Activated CD4-positive, alpha-beta T cell treated with anti-CD3 and anti-CD28 coated beads for 36 hours (primary cell): Measurements from ENCODE around the gene NRXN3. TPM values are rescaled to one million over a fixed set of nuclear protein-coding genes. Genes with fewer than 3 reads are reported as not detected.

Experiments used
- ATAC-seq: fragments of 200-7000 bp; cut with Tn5 transposase; one replicate; pipeline ENCODE4 v1.10.0; 2021; ENCODE audit warnings: mild to moderate bottlenecking, moderate library complexity
- CTCF ChIA-PET: fragments of 350-600 bp; sonication (Branson Sonifier 250); formaldehyde crosslinking; loops from one replicate; lab custom pipeline; 2021; ENCODE audit warnings: antibody characterized with exemption; lab: Charles Lee
- POLR2A ChIA-PET: fragments of 350-600 bp; sonication (Branson Sonifier 250); formaldehyde crosslinking; loops from one replicate; lab custom pipeline; 2021; ENCODE audit warnings: antibody characterized with exemption, inconsistent platforms; lab: Charles Lee
- DNase-seq: peaks from one replicate; pipeline ENCODE4 v3.0.0-alpha.2; 2020
- H3K27ac Mint-ChIP-seq: one replicate; pipeline ENCODE4 v1.8.0; 2021; ENCODE audit warnings: mixed read lengths
- H3K27me3 Mint-ChIP-seq: one replicate; pipeline ENCODE4 v1.8.0; 2021; ENCODE audit warnings: mixed read lengths
- H3K36me3 Mint-ChIP-seq: one replicate; pipeline ENCODE4 v1.8.0; 2021; ENCODE audit warnings: low read depth, mixed read lengths
- H3K4me1 Mint-ChIP-seq: one replicate; pipeline ENCODE4 v1.8.0; 2021; ENCODE audit warnings: mixed read lengths
- H3K4me3 Mint-ChIP-seq: one replicate; pipeline ENCODE4 v1.8.0; 2021; ENCODE audit warnings: mild to moderate bottlenecking, moderate library complexity, mixed read lengths
- H3K9me3 Mint-ChIP-seq: one replicate; pipeline ENCODE4 v1.8.0; 2021; ENCODE audit warnings: low read depth, mixed read lengths
- intact Hi-C, 2 experiments: fragments of 100-400 bp; cut with DNase I in 1 of 2; cut with micrococcal nuclease in 1 of 2; formaldehyde crosslinking; loops; one replicate each; pipeline versions ENCODE4 v1.14.2 to v1.15.1; 2022 to 2024; cut with DNase I, micrococcal nuclease
- total RNA-seq, 2 experiments: library from RNA; stranded (reverse); gene quantifications; one replicate each; pipeline ENCODE4 v1.2.3, GENCODE V29; 2021

Gene NRXN3
- not detected for total RNA-seq

DNA sequence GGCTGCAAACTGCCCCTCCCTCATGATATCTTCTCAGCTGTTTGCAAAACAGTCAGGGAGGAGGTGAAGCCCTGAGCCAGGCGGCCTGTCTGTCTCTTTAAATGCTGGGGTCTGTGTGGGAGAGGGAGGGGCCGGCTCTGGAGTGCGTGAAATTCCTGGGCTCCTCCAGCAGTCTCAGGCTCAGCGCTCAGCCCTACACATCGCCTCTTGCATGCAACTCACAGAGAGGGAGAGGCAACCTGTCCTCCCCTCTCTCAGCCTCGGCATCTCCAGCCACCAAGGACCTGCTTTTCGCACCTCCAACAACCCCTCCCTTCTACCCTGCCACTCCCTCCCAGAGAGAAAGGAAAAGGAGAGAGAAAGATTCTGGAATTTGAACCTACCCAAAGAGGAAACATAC, at the start of gene NRXN3:
NRXN3 (plus strand) TSS at position 171 of the 400 bp plus-strand sequence. CDS start 72,721 bp downstream, outside the sequence.
- ATAC-seq (no peak), DNase-seq (no peak)
- ChIA-PET POLR2A (no interaction called here), CTCF (interaction anchor here (0.8 kb wide), 1 partner anchor 14 kb away, joined by 4 read pairs; no protein-coding TSS in a partner anchor)
- H3K4me1 Mint-ChIP-seq, result no peaks in the 10 kb centered on the region
- no peaks in the 10 kb centered on the region for H3K36me3 Mint-ChIP-seq
- H3K4me3 Mint-ChIP-seq, result no peak within 1 kb of the TSS
- H3K9me3 Mint-ChIP-seq, result no peaks in the 10 kb centered on the region
- intact Hi-C loops, result no loop called here
- H3K27ac Mint-ChIP-seq, result no peak within 1 kb of the TSS
- peaks cover 14% of the 10 kb centered on the region for H3K27me3 Mint-ChIP-seq

DNA sequence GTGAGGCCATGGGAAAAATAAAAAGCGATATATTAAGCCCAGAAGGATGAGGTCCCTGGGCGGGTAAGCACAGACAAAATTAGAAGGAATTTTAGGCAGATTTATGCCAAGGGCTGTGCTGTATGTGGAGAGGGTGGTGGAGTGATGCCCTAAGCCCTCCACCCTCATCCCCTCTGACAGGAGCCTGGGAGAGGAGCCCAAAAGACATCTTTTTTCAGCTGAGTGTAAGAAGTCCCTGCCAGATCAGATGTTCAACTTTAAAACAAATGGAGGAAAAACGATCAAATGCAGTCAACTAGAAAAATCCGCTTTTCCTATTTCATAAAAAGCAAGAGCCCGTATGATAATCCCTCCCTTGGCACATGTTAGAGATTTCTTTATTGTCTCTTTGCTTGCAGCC, 47.7 kb upstream of the NRXN3 start:
- POLR2A ChIA-PET, result no interaction called here
- Mint-ChIP-seq H3K4me1 (no peaks in the 10 kb centered on the region), H3K36me3 (no peaks in the 10 kb centered on the region), H3K27me3 (peaks cover 7% of the 10 kb centered on the region), H3K4me3 (no peak overlapping the region), H3K9me3 (no peaks in the 10 kb centered on the region), H3K27ac (no peak overlapping the region)
- ATAC-seq, result no peak
- DNase-seq, result no peak
- CTCF ChIA-PET, result no interaction called here
- intact Hi-C loops, result no loop called here

DNA sequence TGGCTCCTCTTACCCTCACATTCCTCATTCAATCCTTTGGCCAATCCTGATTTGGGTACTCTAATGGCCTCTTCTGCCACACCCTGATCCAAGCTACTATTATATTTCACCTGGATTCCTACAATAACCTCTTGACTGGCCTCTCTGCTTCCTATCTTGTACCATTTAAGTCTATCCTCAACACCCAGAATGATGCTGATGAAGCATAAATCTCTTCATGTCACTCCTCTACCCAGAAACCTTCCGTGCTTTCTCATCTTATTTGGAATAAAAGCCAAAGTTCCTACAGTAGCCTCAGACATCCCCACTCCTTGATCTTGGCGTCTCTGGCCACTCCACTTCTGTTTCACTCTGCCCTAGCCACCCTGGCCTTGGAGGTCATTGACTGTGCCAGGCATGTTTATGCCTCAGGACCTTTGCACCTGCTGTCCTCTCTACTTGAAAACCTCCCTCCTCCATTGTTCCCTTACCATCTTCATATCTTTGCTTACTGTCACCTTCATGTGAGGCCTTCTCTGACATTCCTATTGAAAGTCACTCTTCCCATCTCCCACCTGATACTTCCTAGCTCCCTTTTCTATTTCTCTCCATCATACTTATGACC, 46.4 kb upstream of the NRXN3 start:
- no peak for ATAC-seq
- POLR2A ChIA-PET, result no interaction called here
- Mint-ChIP-seq H3K27me3 (peaks cover 4% of the 10 kb centered on the region), H3K9me3 (no peaks in the 10 kb centered on the region), H3K27ac (no peak overlapping the region), H3K36me3 (no peaks in the 10 kb centered on the region), H3K4me1 (no peaks in the 10 kb centered on the region), H3K4me3 (no peak overlapping the region)
- CTCF ChIA-PET, result no interaction called here
- intact Hi-C loops, result no loop called here
- DNase-seq, result no peak

DNA sequence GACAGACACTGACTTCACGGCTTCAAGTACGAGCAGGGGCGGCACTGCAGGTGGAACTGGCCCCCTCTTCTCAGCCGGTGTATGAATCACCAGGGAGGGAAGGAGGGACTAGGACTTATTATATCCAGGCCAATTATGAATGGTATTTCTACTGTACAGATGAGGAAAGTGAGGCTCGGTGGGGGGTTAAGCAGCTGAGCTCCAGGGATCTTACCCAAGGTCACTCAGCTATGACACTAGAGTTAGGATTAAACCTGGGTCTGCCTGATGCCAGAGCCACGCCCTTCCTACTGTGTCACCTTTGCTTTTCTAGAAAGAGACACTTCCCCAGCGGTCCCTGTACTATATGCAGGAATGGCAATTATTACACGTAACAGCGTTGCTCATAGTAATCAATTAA, 42.2 kb upstream of the NRXN3 start:
- intact Hi-C loops, result no loop called here
- no peak overlapping the region for H3K4me3 Mint-ChIP-seq
- ChIA-PET POLR2A (no interaction called here), CTCF (interaction anchor here (1.1 kb wide), 1 partner anchor 32 kb away, joined by 4 read pairs; no protein-coding TSS in a partner anchor)
- peaks cover 4% of the 10 kb centered on the region for H3K27me3 Mint-ChIP-seq
- no peaks in the 10 kb centered on the region for H3K36me3 Mint-ChIP-seq
- H3K27ac Mint-ChIP-seq, result no peak overlapping the region
- H3K4me1 Mint-ChIP-seq, result no peaks in the 10 kb centered on the region
- no peaks in the 10 kb centered on the region for H3K9me3 Mint-ChIP-seq
- ATAC-seq (no peak), DNase-seq (no peak)

DNA sequence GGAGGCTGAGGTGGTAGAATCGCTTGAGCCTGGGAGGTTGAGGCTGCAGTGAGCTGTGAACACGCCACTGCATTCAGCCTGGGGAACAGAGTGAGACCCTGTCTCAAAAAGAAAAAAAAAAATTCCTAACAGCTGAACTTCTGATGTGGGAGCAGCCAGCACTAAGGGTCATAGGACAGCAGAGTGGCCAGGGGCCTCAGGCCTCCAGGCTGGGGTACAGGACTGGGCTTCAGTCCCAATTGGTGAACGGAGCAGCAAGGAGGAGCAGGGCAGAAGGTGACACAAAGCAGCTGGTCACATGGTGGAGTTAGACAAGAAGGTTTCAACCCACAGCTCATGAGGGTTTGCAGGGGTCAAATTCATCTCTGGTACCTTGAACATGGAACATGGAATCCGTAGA, 40.8 kb upstream of the NRXN3 start:
- Mint-ChIP-seq H3K27ac (no peak overlapping the region), H3K36me3 (no peaks in the 10 kb centered on the region), H3K4me3 (no peak overlapping the region), H3K27me3 (peaks cover 2% of the 10 kb centered on the region), H3K9me3 (no peaks in the 10 kb centered on the region), H3K4me1 (no peaks in the 10 kb centered on the region)
- ChIA-PET POLR2A (no interaction called here), CTCF (no interaction called here)
- ATAC-seq (no peak), DNase-seq (no peak)
- intact Hi-C loops, result no loop called here

DNA sequence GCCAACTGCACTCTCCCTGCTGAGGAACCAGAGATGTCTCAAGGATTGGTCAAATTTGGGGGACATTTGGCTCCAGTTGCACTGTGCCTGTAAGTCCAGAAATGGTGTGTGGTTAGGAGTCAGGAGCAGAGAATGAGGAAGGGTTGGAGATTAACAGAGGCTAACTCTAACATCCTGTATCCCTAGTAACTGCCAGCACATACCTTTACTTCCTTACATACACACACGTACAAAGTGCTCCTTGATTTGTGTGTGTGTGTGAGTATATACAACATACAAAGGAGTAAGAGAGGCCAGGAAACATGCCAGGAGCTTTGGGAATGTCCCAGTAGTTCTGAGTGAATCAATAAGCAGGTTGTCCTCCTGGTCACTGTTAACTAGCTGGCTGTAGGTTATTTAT, 39.8 kb upstream of the NRXN3 start:
- DNase-seq (no peak), ATAC-seq (no peak)
- Mint-ChIP-seq H3K27me3 (no peaks in the 10 kb centered on the region), H3K27ac (no peak overlapping the region), H3K36me3 (no peaks in the 10 kb centered on the region), H3K9me3 (no peaks in the 10 kb centered on the region), H3K4me3 (no peak overlapping the region), H3K4me1 (peaks cover under 1% of the 10 kb centered on the region)
- intact Hi-C loops, result no loop called here
- ChIA-PET CTCF (no interaction called here), POLR2A (no interaction called here)

DNA sequence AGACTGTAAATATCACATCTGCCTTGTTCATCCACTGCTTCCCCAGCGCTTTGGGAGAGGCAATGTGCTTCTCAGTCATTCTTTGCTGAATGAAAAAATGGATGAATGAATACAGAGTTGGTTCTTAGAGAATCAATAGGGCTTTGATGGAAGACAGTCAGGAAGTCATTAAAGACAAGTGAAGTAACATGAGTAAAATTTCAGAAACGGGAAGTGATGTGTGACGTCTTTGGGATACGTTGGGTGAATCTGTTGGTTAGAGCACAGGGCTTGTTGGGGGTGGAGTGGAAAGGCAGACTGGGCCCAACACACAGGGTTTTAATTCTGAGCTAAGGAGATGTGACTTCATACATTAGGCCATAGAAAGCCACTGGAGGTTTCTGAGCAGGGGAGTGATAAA, 39.0 kb upstream of the NRXN3 start:
- ChIA-PET CTCF (interaction anchor here (0.8 kb wide), 1 partner anchor 30 kb away, joined by 3 read pairs; no protein-coding TSS in a partner anchor), POLR2A (no interaction called here)
- intact Hi-C loops, result no loop called here
- no peak overlapping the region for H3K27ac Mint-ChIP-seq
- H3K4me1 Mint-ChIP-seq, result peaks cover 4% of the 10 kb centered on the region
- H3K27me3 Mint-ChIP-seq, result peaks cover 3% of the 10 kb centered on the region
- no peaks in the 10 kb centered on the region for H3K9me3 Mint-ChIP-seq
- ATAC-seq, result no peak
- no peak overlapping the region for H3K4me3 Mint-ChIP-seq
- DNase-seq, result no peak
- H3K36me3 Mint-ChIP-seq, result no peaks in the 10 kb centered on the region

DNA sequence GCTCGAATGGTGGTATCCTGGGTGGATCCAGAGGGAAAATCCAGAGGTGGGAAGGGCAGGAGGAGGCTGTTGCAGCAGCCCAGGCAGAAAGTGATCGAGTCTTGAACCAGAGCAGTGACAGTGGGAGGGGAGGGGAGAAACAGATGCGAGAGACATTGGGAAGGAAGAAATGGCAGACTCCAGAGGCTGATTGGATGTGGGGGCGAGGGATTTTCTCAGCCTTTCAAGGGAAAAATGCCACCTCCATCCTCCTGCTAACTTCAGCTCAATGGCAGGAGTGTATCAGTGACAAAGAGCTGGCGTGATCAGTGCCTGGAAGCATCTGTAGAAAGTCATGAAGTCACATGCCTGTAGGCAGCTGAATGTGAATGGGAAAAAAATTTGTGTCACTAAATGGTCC, 38.6 kb upstream of the NRXN3 start:
- Mint-ChIP-seq H3K9me3 (no peaks in the 10 kb centered on the region), H3K27ac (no peak overlapping the region), H3K36me3 (no peaks in the 10 kb centered on the region), H3K27me3 (peaks cover 3% of the 10 kb centered on the region), H3K4me3 (no peak overlapping the region), H3K4me1 (peaks cover 4% of the 10 kb centered on the region)
- ChIA-PET POLR2A (no interaction called here), CTCF (interaction anchor here (0.8 kb wide), 1 partner anchor 30 kb away, joined by 3 read pairs; no protein-coding TSS in a partner anchor)
- intact Hi-C loops, result no loop called here
- DNase-seq (no peak), ATAC-seq (no peak)

DNA sequence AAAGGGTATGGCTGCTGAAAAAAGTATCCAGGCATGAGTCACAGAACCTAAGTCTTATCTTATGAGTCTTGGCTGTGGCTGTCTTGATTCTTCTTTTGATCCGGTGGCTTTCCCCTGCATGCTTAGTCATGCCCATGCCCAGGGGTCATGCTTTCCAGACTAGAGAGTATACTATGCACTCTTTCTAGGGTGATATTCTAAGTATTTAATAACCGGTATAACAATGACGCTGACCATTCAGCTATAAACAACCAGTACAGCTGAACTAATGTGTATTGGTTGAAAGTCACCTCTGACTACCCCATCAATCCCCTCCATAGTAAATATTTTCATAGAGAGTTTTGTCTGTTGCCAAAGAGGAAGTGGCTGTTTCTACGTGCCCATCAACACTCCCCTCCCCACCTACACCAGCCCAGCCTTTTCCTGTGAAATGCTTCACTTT, 34.7 kb upstream of the NRXN3 start:
- H3K27ac Mint-ChIP-seq, result no peak overlapping the region
- ChIA-PET POLR2A (no interaction called here), CTCF (no interaction called here)
- DNase-seq, result peak; percentile 34
- peak; percentile 97 for ATAC-seq
- intact Hi-C loops, result no loop called here
- peaks cover 8% of the 10 kb centered on the region for H3K27me3 Mint-ChIP-seq
- H3K36me3 Mint-ChIP-seq, result no peaks in the 10 kb centered on the region
- H3K4me3 Mint-ChIP-seq, result no peak overlapping the region
- H3K4me1 Mint-ChIP-seq, result peaks cover 4% of the 10 kb centered on the region
- no peaks in the 10 kb centered on the region for H3K9me3 Mint-ChIP-seq

DNA sequence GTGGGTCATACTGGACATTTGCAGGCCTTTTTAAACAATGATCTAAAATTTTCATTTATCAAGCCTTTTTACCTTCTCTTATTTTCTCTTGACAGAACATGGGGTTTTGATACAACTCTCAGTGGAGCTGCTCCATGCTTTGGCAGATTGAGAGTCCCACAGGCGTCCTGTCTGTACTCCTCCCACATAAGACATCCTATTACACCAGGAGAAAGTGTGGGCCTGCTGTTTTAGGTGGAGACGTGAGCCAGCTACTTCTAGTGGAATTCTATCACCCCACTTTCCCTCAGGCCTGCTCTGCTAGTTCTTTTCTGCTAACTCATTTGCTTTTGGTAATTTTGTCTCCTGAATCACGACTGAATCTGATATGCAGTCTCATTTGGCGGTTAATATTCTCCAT, 33.5 kb upstream of the NRXN3 start:
- no peaks in the 10 kb centered on the region for H3K9me3 Mint-ChIP-seq
- ATAC-seq (no peak), DNase-seq (no peak)
- H3K27ac Mint-ChIP-seq, result no peak overlapping the region
- no peak overlapping the region for H3K4me3 Mint-ChIP-seq
- H3K27me3 Mint-ChIP-seq, result peaks cover 8% of the 10 kb centered on the region
- H3K4me1 Mint-ChIP-seq, result peaks cover 4% of the 10 kb centered on the region
- no peaks in the 10 kb centered on the region for H3K36me3 Mint-ChIP-seq
- ChIA-PET POLR2A (no interaction called here), CTCF (no interaction called here)
- intact Hi-C loops, result no loop called here

DNA sequence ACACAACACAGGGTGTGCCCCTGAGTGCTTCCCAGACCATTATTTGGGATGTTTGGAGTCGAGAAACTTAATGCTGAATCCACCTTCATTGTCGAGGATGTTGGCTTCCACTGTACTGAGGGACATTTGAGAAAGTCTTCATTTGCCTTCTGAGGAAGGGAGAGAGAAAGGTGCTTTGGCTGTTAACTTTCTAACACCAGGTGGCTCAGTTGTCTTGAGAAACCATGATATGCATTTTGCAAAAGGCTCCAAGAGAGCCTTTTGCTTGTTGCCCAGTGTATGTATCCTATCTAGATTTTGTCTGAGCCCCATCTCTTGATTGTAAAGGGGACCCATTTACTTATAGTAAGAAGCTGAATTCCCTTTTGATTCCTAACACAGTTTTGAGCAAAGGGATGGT, 28.6 kb upstream of the NRXN3 start:
- H3K9me3 Mint-ChIP-seq, result no peaks in the 10 kb centered on the region
- intact Hi-C loops, result no loop called here
- H3K4me1 Mint-ChIP-seq, result no peaks in the 10 kb centered on the region
- H3K4me3 Mint-ChIP-seq, result no peak overlapping the region
- no peak overlapping the region for H3K27ac Mint-ChIP-seq
- ChIA-PET POLR2A (no interaction called here), CTCF (no interaction called here)
- H3K27me3 Mint-ChIP-seq, result peaks cover 7% of the 10 kb centered on the region
- no peak for DNase-seq
- no peak for ATAC-seq
- no peaks in the 10 kb centered on the region for H3K36me3 Mint-ChIP-seq

DNA sequence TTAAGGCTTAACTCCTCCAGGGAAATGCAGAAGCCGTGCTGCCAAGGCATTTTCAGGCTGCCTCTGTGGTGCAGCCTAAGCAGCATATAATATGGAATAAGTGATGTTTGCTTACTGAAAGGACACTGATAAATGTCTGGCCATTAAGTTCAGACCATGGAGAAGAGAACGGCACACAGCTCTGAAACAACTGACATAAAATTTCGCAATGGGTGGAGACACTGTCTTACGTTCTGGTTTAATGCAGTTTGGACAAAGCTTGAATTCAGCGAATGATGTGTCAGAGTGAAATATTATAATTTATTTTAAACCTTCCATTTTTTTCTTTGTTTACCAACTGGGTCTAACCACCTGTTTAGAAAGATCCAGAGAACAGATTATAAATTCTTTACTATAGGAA, 27.2 kb upstream of the NRXN3 start:
- ATAC-seq, result no peak
- H3K36me3 Mint-ChIP-seq, result no peaks in the 10 kb centered on the region
- peaks cover 7% of the 10 kb centered on the region for H3K27me3 Mint-ChIP-seq
- ChIA-PET POLR2A (no interaction called here), CTCF (interaction anchor here (0.8 kb wide), 1 partner anchor 513 kb away, joined by 3 read pairs; no protein-coding TSS in a partner anchor)
- intact Hi-C loops, result no loop called here
- H3K4me3 Mint-ChIP-seq, result no peak overlapping the region
- no peaks in the 10 kb centered on the region for H3K4me1 Mint-ChIP-seq
- no peaks in the 10 kb centered on the region for H3K9me3 Mint-ChIP-seq
- no peak overlapping the region for H3K27ac Mint-ChIP-seq
- no peak for DNase-seq
